ENCODE results near the gene SERINC3. TPM values are rescaled to one million over a fixed set of nuclear protein-coding genes. Genes with fewer than 3 reads are reported as not detected.

Gene SERINC3
- total RNA-seq, 1 donor from 2014 or later = 42.9 TPM

DNA sequence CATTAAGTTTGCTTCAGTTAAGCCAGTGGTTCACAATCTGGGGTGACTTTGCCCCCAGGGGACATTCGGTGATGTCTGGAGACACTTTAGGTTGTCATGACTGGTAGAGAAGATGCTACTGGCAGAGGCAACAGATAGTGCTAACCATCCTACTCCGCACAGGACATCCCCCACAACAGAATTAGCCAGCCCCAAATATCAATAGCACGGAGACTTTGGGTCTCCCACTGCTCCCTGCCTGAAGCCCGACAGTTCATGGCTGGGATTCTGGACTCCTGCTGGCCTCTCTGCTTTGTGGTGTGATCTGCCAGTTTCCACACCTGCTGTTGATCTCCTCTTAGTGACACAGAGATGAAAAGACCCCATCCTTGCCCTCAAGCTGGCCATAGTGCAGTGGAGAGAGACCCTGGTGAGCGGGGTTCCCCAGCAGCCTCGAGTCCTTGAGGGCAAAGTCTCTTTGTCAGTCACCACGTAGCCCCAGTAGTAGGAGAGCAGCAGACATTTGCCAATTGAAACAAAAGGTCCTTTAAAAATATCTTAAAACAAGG is 70.9 kb downstream of the SERINC3 start:
- Mint-ChIP-seq H3K4me1 (no peaks in the 10 kb centered on the region), H3K27me3 (ENCODE audit: low read depth) (no peaks in the 10 kb centered on the region), H3K4me3 (no peak overlapping the region), H3K36me3 (no peaks in the 10 kb centered on the region), H3K9me3 (no peaks in the 10 kb centered on the region), H3K27ac (no peak overlapping the region)
- DNase-seq (ENCODE audit: low spot score in 2 of 2, unreplicated experiment in 2 of 2) = no peak
- TF ChIP-seq, protein P1, sequence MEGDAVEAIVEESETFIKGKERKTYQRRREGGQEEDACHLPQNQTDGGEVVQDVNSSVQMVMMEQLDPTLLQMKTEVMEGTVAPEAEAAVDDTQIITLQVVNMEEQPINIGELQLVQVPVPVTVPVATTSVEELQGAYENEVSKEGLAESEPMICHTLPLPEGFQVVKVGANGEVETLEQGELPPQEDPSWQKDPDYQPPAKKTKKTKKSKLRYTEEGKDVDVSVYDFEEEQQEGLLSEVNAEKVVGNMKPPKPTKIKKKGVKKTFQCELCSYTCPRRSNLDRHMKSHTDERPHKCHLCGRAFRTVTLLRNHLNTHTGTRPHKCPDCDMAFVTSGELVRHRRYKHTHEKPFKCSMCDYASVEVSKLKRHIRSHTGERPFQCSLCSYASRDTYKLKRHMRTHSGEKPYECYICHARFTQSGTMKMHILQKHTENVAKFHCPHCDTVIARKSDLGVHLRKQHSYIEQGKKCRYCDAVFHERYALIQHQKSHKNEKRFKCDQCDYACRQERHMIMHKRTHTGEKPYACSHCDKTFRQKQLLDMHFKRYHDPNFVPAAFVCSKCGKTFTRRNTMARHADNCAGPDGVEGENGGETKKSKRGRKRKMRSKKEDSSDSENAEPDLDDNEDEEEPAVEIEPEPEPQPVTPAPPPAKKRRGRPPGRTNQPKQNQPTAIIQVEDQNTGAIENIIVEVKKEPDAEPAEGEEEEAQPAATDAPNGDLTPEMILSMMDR (IDR thresholded peaks at IDR 0.05; ENCODE audit: unreplicated experiment) = no peak

DNA sequence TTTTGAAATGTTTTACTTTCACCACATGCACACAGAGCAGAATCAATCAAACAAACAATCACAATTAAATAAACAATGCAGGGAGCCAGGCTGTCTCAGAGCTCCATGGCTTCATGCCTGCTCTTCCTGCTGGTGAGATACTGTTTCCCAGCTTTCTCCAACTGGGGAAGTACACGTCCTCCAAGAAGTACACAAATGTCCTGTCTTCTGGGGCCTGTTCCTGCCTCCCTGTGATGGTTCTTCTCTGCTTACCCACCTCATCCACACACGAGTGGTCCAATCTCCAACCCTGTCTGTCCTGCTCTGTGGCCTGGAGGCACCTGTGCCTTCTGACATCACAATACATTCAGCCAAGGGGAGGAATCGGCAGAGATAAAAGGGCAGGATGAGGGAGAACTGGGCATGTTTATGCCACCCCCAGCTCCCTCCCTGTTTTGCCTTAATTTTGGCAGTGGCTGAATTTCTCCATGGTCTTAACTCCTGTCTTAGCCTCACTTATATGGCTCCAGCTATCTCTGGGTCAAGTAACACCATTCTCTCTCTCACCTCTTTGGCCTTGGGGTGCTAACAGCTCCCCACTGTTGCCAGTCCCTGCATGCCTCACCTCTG is 71.5 kb downstream of the SERINC3 start:
- no peak overlapping the region for H3K4me3 Mint-ChIP-seq
- TF ChIP-seq, protein P1 (IDR thresholded peaks at IDR 0.05; ENCODE audit: unreplicated experiment) = no peak
- H3K27me3 Mint-ChIP-seq (ENCODE audit: low read depth) = no peaks in the 10 kb centered on the region
- no peak overlapping the region for H3K27ac Mint-ChIP-seq
- DNase-seq (ENCODE audit: low spot score in 2 of 2, unreplicated experiment in 2 of 2) = no peak
- no peaks in the 10 kb centered on the region for H3K36me3 Mint-ChIP-seq
- no peaks in the 10 kb centered on the region for H3K4me1 Mint-ChIP-seq
- H3K9me3 Mint-ChIP-seq = no peaks in the 10 kb centered on the region

DNA sequence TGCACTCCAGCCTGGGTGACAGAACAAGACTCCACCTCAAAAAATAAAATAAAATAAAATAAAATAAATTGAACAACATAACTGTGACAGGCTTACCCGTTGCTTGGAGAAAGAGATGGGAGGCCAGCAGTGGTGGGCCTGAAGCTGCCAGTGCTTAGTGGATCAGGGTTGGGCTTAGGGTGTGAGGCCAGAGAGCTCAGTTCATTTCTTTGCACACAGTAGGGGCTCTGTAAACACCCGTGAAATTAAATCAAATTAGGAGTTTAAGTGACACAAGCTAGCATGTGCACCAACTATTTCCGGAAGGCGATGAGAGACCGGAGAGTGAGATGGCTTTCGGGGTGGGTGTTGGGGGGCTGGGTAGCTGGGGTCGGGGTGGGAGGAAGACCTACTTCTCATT is 72.0 kb downstream of the SERINC3 start:
- H3K4me1 Mint-ChIP-seq = no peaks in the 10 kb centered on the region
- no peak for DNase-seq (ENCODE audit: low spot score in 2 of 2, unreplicated experiment in 2 of 2)
- H3K36me3 Mint-ChIP-seq = no peaks in the 10 kb centered on the region
- no peaks in the 10 kb centered on the region for H3K9me3 Mint-ChIP-seq
- no peak overlapping the region for H3K27ac Mint-ChIP-seq
- TF ChIP-seq, protein P1 (IDR thresholded peaks at IDR 0.05; ENCODE audit: unreplicated experiment) = no peak
- H3K4me3 Mint-ChIP-seq = no peak overlapping the region
- no peaks in the 10 kb centered on the region for H3K27me3 Mint-ChIP-seq (ENCODE audit: low read depth)

DNA sequence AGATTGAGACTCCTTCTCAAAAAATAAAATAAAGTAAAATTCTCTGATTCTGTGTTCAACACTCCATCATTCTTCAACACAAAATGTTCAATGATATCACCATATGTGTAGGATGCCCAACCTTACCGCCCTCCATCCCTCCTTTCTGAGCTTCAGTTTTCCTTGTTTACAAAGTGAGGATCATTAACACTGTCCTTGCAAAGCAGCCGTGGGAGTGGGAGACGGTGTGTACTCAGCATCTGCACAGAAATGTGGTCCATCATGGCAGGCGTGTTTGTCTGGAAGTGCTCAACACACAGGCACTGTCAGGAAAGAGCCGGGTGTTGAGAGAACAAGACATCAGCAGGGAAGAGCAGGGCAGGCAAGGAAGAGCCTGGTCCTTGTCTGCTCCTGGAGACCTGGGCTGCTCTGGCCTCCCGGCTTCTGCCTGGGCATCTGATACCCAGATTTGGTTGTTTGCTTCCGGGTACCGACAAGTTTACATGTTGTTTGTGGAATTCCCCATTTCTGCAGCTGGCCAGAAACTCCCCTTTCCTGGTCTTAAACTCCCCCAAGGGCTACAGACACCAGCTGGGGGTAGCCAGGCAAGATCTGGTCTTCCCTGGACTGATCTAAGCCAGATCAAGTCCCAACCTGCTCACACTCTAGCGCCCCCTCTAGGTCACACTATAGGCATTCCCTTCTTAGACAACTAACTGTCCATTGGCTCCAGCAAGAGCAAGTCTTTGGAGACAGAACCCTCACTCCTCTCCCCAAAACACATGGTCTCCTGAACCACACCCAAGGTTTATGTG is 72.9 kb downstream of the SERINC3 start:
- H3K4me3 Mint-ChIP-seq = no peak overlapping the region
- no peaks in the 10 kb centered on the region for H3K9me3 Mint-ChIP-seq
- no peaks in the 10 kb centered on the region for H3K4me1 Mint-ChIP-seq
- H3K36me3 Mint-ChIP-seq = no peaks in the 10 kb centered on the region
- H3K27ac Mint-ChIP-seq = no peak overlapping the region
- no peaks in the 10 kb centered on the region for H3K27me3 Mint-ChIP-seq (ENCODE audit: low read depth)
- no peak for DNase-seq (ENCODE audit: low spot score in 2 of 2, unreplicated experiment in 2 of 2)
- TF ChIP-seq, protein P1 (IDR thresholded peaks at IDR 0.05; ENCODE audit: unreplicated experiment) = peak; percentile 27

DNA sequence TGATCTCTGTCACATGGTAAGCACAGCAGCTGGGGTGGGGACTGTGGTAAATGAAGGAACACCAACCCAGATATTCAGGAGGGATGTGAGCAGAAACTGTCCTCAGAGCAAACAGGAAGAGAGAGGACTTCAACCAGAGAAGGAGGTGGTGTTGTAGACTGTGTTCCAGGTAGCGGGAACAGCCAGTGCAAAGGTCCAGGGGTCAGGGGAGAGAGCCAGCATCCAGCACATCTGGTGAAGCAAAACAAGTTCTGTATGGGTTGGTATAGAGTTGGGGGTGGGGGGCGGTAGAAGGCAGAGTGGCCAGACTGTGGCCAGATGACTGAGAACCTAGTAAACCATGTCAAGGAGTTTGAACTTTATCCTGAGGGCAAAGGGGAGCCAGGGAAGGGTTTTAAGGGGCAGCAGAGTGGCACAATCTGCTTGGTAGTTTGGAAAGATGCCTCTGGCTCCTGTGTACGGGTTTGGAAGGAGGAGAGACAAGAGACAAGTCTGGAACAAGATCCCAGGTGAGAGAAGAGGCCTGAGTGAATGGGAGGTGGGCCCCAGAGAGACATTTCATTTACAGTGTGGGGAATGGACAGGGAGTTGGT is 73.9 kb downstream of the SERINC3 start:
- TF ChIP-seq, protein P1 (IDR thresholded peaks at IDR 0.05; ENCODE audit: unreplicated experiment) = no peak
- no peaks in the 10 kb centered on the region for H3K27me3 Mint-ChIP-seq (ENCODE audit: low read depth)

More for the DNA sequence above, 73.9 kb downstream of the SERINC3 start:
- Mint-ChIP-seq H3K4me3 (no peak overlapping the region), H3K27ac (no peak overlapping the region), H3K4me1 (no peaks in the 10 kb centered on the region), H3K36me3 (no peaks in the 10 kb centered on the region), H3K9me3 (no peaks in the 10 kb centered on the region)
- DNase-seq (ENCODE audit: low spot score in 2 of 2, unreplicated experiment in 2 of 2) = no peak

Other genes with a start within 250 kb of the SERINC3 start
- gene FITM2, start 210.9 kb downstream of the SERINC3 start, total RNA-seq = 3.6 to 4.2 TPM (median 3.6 TPM) in 3 replicates
- not detected in 3 replicates for gene R3HDML, start 185.0 kb downstream of the SERINC3 start, total RNA-seq
- gene HNF4A, start 166.4 kb downstream of the SERINC3 start, total RNA-seq = 0.09 to 0.20 TPM (median 0.13 TPM) in 3 replicates
- 20.5 to 22.5 TPM (median 22.4 TPM) in 3 replicates for gene TTPAL, start 46.2 kb downstream of the SERINC3 start, total RNA-seq
- 50.4 to 59.1 TPM (median 51.6 TPM) in 3 replicates for gene PKIG, start 60.5 kb upstream of the SERINC3 start, total RNA-seq
- 21.7 to 23.1 TPM (median 22.5 TPM) in 3 replicates for gene ADA, start 129.6 kb upstream of the SERINC3 start, total RNA-seq
- gene CCN5, start 193.3 kb upstream of the SERINC3 start, total RNA-seq = not detected in 3 replicates
- gene KCNK15, start 223.8 kb upstream of the SERINC3 start, total RNA-seq = 0.16 to 0.27 TPM (median 0.20 TPM) in 3 replicates

All from mesothelial cell of epicardium (in vitro differentiated cells).